NB4 (cell line): ENCODE data around the gene WDR89.
A peak's percentile ranks its signal among the peaks of the same experiment; 100 is the strongest.

Experiments used
- DNase-seq: peaks from one replicate; pipeline ENCODE4 v3.0.0; 2010; ENCODE audit warnings: low read depth
- H3K4me3 ChIP-seq: one replicate; pipeline ENCODE4 v1.5.1; 2011; ENCODE audit warnings: mild to moderate bottlenecking, low read depth, low read length, moderate library complexity
- CTCF ChIP-seq: IDR thresholded peaks from one replicate; pipeline ENCODE4 v1.5.1; 2012; ENCODE audit warnings: low read depth, low read length
- MAX ChIP-seq: IDR thresholded peaks from 2 replicates; pipeline ENCODE4 v1.6.1; 2011; ENCODE audit warnings: low read depth, low read length
- MYC ChIP-seq: IDR thresholded peaks from 2 replicates; pipeline ENCODE4 v1.6.1; 2011; ENCODE audit warnings: low read depth, low read length
- POLR2A ChIP-seq: IDR thresholded peaks from 2 replicates; pipeline ENCODE4 v1.6.1; 2011; ENCODE audit warnings: mild to moderate bottlenecking; ENCODE audit not compliant: insufficient read length; ENCODE audit errors: extremely low read depth

The WDR89 gene

GRCh38 chr14:63678536-63678935 lies 36.9 kb upstream of the WDR89 start:
- TF ChIP-seq MAX = no peak
- no peak for TF ChIP-seq MYC
- TF ChIP-seq CTCF = no peak
- TF ChIP-seq POLR2A = no peak
- H3K4me3 ChIP-seq = no peak overlapping the region
- no peak for DNase-seq

- no peak overlapping the region for H3K4me3 ChIP-seq
- TF ChIP-seq MYC (no peak), CTCF (no peak), POLR2A (no peak), MAX (no peak)
- peak; percentile 48 for DNase-seq
Measured at GRCh38 chr14:63677891-63678379, 36.3 kb upstream of the WDR89 start.

GRCh38 chr14:63676615-63677014 lies 34.9 kb upstream of the WDR89 start:
- DNase-seq = no peak
- no peak overlapping the region for H3K4me3 ChIP-seq
- TF ChIP-seq CTCF (no peak), POLR2A (no peak), MYC (no peak), MAX (no peak)

GRCh38 chr14:63673886-63674497 lies 32.3 kb upstream of the WDR89 start:
- no peak for DNase-seq
- no peak for TF ChIP-seq CTCF
- TF ChIP-seq MYC = no peak
- no peak for TF ChIP-seq MAX
- no peak overlapping the region for H3K4me3 ChIP-seq

GRCh38 chr14:63673255-63673654 lies 31.6 kb upstream of the WDR89 start:
- H3K4me3 ChIP-seq = no peak overlapping the region
- TF ChIP-seq POLR2A = no peak
- no peak for TF ChIP-seq MAX
- no peak for TF ChIP-seq CTCF
- TF ChIP-seq MYC = no peak
- DNase-seq = no peak
